Effector memory CD4-positive, alpha-beta T cell (primary cell): Measurements from ENCODE around the gene TMTC1.

Experiments
- DNase-seq, 3 donors: peaks; one replicate each; pipeline ENCODE4 v3.0.0-alpha.2; 2020
- H3K27ac ChIP-seq: 2 replicates; pipeline ENCODE4 v1.7.0; 2013; ENCODE audit warnings: mild to moderate bottlenecking, low read length, moderate library complexity; ENCODE audit not compliant: insufficient read depth, poor library complexity, severe bottlenecking
- H3K27me3 ChIP-seq: replicated peaks from 2 replicates; pipeline ENCODE4 v1.7.0; 2013; ENCODE audit warnings: mild to moderate bottlenecking, low read length; ENCODE audit not compliant: insufficient read depth, control insufficient read depth, poor library complexity, severe bottlenecking
- H3K36me3 ChIP-seq: 2 replicates; pipeline ENCODE4 v1.7.0; 2013; ENCODE audit warnings: mild to moderate bottlenecking, low read length, moderate library complexity; ENCODE audit not compliant: control insufficient read depth, insufficient read depth
- H3K4me1 ChIP-seq: 2 replicates; pipeline ENCODE4 v1.7.0; 2013; ENCODE audit warnings: low read length, mild to moderate bottlenecking; ENCODE audit not compliant: control insufficient read depth, insufficient read depth, poor library complexity, severe bottlenecking
- H3K4me3 ChIP-seq: 2 replicates; pipeline ENCODE4 v1.7.0; 2013; ENCODE audit warnings: low read length, low read depth, mild to moderate bottlenecking; ENCODE audit not compliant: insufficient read depth, poor library complexity, severe bottlenecking
- H3K9me3 ChIP-seq: 2 replicates; pipeline ENCODE4 v1.7.0; 2013; ENCODE audit warnings: mild to moderate bottlenecking, low read length, moderate library complexity; ENCODE audit not compliant: control insufficient read depth

TMTC1 gene

DNA sequence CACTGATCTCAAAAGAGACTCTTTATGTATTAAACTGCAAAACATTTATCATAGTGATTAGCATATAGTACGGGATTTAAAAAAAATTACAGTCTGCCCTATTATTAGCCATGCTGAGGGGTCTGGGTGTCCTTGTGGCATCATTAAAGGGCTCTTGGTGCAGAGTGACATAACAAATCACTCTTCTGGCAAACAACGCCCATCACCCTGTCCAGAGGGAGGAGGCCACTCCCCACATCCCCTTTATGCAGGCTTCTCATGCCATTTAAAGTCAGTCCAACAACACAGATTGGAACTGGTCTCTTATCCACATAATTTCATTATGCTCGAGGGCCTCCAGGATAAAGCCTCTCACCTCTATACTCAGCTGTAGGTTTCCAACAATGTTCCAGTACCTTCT, 51.1 kb downstream of the TMTC1 start:
- Histone ChIP-seq H3K4me3 (no peak overlapping the region), H3K9me3 (no peaks in the 10 kb centered on the region), H3K27me3 (no peaks in the 10 kb centered on the region), H3K4me1 (no peaks in the 10 kb centered on the region), H3K27ac (no peak overlapping the region), H3K36me3 (no peaks in the 10 kb centered on the region)
- DNase-seq: no peak

- H3K4me1 ChIP-seq: no peaks in the 10 kb centered on the region
- no peak overlapping the region for H3K4me3 ChIP-seq
- H3K27ac ChIP-seq: no peak overlapping the region
- H3K27me3 ChIP-seq: no peaks in the 10 kb centered on the region
- no peaks in the 10 kb centered on the region for H3K9me3 ChIP-seq
- H3K36me3 ChIP-seq: no peaks in the 10 kb centered on the region
- DNase-seq: no peak
Measured at GRCh38 chr12:29732191-29732590, 51.6 kb downstream of the TMTC1 start.

- no peaks in the 10 kb centered on the region for H3K36me3 ChIP-seq
- H3K4me1 ChIP-seq: no peaks in the 10 kb centered on the region
- H3K27ac ChIP-seq: no peak overlapping the region
- no peaks in the 10 kb centered on the region for H3K27me3 ChIP-seq
- no peak for DNase-seq
- H3K9me3 ChIP-seq: no peaks in the 10 kb centered on the region
- H3K4me3 ChIP-seq: no peak overlapping the region
Measured at GRCh38 chr12:29731591-29731990, 52.2 kb downstream of the TMTC1 start.

GRCh38 chr12:29730481-29730880, 53.3 kb downstream of the TMTC1 start:
- no peak overlapping the region for H3K27ac ChIP-seq
- H3K4me1 ChIP-seq: no peaks in the 10 kb centered on the region
- DNase-seq: no peak
- H3K4me3 ChIP-seq: no peak overlapping the region
- no peaks in the 10 kb centered on the region for H3K27me3 ChIP-seq
- no peaks in the 10 kb centered on the region for H3K9me3 ChIP-seq
- no peaks in the 10 kb centered on the region for H3K36me3 ChIP-seq

DNA sequence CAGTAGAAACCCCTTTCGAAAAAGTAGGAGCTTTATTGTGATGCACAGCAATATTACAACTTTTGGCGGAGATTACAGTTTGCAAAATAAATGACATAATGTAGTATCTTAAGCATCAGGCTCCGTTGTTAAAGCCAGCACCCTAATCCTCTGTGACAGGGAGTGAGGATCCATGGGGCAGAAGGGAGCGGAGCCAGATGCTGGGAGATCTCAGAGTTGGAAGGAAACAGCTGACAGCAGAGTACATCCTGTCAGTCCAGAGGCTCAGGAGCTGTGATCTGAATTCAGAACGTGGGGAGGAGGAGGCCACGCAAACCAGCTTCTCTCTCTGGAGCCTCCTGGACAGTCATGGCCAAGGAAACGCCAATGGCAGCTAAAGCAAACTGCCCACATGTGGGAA, 55.7 kb downstream of the TMTC1 start:
- Histone ChIP-seq H3K4me3 (no peak overlapping the region), H3K36me3 (no peaks in the 10 kb centered on the region), H3K9me3 (no peaks in the 10 kb centered on the region), H3K27me3 (no peaks in the 10 kb centered on the region), H3K4me1 (no peaks in the 10 kb centered on the region), H3K27ac (no peak overlapping the region)
- DNase-seq: no peak

- Histone ChIP-seq H3K27me3 (no peaks in the 10 kb centered on the region), H3K36me3 (no peaks in the 10 kb centered on the region), H3K4me3 (no peak overlapping the region), H3K4me1 (no peaks in the 10 kb centered on the region), H3K27ac (no peak overlapping the region), H3K9me3 (no peaks in the 10 kb centered on the region)
- DNase-seq: no peak
Measured at GRCh38 chr12:29726741-29727348, 56.9 kb downstream of the TMTC1 start.

DNA sequence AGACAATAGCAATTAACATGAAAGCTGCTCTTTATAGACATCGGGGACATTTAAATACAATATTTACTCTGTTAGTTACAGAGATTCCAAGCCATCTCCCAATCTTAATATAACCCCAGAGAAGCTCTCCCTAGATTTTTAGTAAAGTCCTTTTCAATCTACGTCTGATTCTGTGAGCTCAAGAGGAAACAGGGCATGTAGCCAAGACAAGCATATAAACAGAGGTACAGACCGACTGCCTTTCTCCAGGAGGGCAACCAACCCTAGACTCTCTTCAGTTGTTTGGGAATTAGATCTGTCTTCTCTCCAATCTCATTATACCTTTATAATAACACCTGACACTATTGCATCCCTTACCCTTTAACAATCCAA, 57.4 kb downstream of the TMTC1 start:
- H3K4me3 ChIP-seq: no peak overlapping the region
- H3K36me3 ChIP-seq: no peaks in the 10 kb centered on the region
- DNase-seq: no peak
- H3K4me1 ChIP-seq: no peaks in the 10 kb centered on the region
- no peak overlapping the region for H3K27ac ChIP-seq
- no peaks in the 10 kb centered on the region for H3K9me3 ChIP-seq
- no peaks in the 10 kb centered on the region for H3K27me3 ChIP-seq

GRCh38 chr12:29725587-29726320, 58.0 kb downstream of the TMTC1 start:
- H3K4me3 ChIP-seq: no peak overlapping the region
- H3K9me3 ChIP-seq: no peaks in the 10 kb centered on the region
- no peak overlapping the region for H3K27ac ChIP-seq
- H3K36me3 ChIP-seq: no peaks in the 10 kb centered on the region
- no peaks in the 10 kb centered on the region for H3K4me1 ChIP-seq
- H3K27me3 ChIP-seq: no peaks in the 10 kb centered on the region
- DNase-seq: no peak

- no peaks in the 10 kb centered on the region for H3K4me1 ChIP-seq
- no peak overlapping the region for H3K4me3 ChIP-seq
- DNase-seq: no peak
- no peaks in the 10 kb centered on the region for H3K36me3 ChIP-seq
- H3K9me3 ChIP-seq: no peaks in the 10 kb centered on the region
- H3K27me3 ChIP-seq: no peaks in the 10 kb centered on the region
- no peak overlapping the region for H3K27ac ChIP-seq
Measured at GRCh38 chr12:29722164-29722563, 61.6 kb downstream of the TMTC1 start.

DNA sequence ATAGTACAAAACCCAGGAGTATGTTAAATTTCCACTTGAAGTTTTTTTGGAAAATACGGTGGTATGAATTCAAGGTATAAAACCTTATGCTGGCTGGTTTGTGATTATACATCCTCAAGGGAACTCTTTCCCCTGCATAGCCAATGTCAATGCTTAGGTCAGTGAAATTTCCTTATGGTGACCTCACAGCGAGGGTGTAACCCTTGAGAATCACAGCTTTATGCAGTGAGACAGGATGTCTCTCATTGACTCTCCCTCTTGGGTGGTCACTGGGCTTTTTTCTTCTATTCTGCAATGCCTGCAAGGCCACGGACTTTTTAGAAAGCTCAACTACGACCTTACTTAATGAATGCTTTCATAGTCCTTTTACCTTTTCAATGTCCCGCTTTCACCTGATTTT, 64.4 kb downstream of the TMTC1 start:
- H3K9me3 ChIP-seq: no peaks in the 10 kb centered on the region
- H3K36me3 ChIP-seq: no peaks in the 10 kb centered on the region
- no peak overlapping the region for H3K4me3 ChIP-seq
- H3K27me3 ChIP-seq: no peaks in the 10 kb centered on the region
- no peak for DNase-seq
- H3K27ac ChIP-seq: no peak overlapping the region
- H3K4me1 ChIP-seq: no peaks in the 10 kb centered on the region
